ENCODE results near the gene TENT4B.

DNA sequence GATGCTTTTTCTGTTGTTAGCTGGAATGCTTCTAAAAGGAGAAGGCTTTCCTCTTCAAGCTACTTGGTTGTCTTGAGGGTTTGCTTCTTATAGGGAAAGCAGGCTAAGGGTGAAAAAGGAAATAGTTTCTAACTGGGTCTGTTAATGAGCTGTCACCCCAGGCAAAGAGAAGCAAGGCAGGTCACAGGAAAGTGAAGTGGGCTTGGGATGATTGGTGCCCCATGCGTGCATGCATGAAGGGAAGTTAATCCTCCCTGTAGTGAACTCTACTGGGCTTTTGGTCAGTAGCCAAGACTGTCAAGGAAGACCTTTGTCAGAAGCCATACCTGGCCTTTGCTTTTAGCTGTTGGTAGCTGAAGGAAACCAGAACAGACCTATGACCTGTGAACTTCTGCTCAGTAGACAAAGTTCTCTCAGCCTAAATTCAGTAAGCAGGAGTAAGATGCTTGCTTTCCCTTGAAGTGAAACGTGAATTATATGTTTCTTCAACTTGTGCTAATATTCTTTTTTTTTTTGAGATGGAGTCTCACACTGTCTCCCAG, 16.5 kb downstream of the TENT4B start:
- no peak for TF ChIP-seq CTCF (IDR thresholded peaks at IDR 0.05)
- TF ChIP-seq POLR2A (IDR thresholded peaks at IDR 0.05) = no peak

All from Peyer's patch (tissue), 4 donors.